ENCODE measurements around the gene CYYR1. TPM values are rescaled to one million over a fixed set of nuclear protein-coding genes. Genes with fewer than 3 reads are reported as not detected.

The CYYR1 gene
- total RNA-seq, 4 donors from 2014 or later: 3.1 to 15.9 (median 6.4) TPM

DNA sequence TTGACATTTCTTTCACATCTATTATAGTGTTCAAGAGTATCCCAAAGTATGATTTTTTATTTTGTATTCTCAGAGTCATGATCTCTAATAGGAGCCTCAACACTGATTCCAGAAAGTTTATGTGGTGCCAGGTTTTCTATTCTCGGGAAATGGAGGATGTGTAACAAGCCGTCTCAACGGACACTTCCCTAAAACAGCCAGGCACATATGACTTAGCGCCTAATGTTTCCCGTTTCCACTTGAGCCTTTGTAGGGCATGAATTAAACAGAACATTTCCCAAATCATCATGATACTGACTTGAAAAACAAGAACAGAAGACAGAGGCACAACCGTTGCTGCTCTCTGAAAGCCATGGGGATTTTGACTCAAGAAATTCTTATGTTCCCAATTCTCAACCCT, 8.0 kb downstream of the CYYR1 start:
- H3K4me3 ChIP-seq: no peak overlapping the region

DNA sequence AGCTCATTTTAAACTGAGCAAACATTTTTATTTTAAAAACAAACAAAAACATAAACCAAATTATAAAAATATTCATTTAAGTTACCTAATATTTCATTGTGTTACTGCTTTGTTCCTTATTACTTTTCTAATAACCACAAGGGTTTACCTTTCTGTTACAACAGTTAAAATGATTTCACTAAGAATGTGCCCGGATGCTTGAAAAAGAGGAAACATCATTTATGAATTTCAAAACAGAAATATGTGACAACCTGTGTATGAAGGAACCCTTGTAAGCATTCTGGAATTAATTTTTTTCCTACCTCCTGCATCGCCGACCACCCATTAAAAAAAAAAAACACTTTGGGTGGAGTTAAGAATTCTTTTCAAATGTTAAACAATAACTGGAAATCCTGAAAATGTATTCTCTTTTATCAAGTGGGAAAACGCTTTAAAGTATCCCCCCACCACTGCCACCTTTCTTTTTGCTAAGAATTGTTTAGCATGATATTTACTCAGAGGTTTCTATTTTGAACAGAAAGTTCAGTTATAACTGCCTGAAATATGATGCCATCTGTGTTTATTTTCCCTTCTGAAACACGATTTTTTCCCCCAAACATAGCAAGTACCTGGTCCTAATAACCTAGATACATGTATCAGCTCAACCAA, 9.1 kb downstream of the CYYR1 start:
- WGBS: 60% methylated on average over 5 of the region's 5 CpGs

More for the DNA sequence above, 8.0 kb downstream of the CYYR1 start:
- Histone ChIP-seq H3K4me1 (no peaks in the 10 kb centered on the region), H3K27me3 (no peaks in the 10 kb centered on the region), H3K36me3 (no peaks in the 10 kb centered on the region), H3K27ac (no peak overlapping the region), H3K9me3 (no peaks in the 10 kb centered on the region)
- TF ChIP-seq POLR2A (IDR thresholded peaks at IDR 0.05) (no peak), EP300 (IDR thresholded peaks at IDR 0.05) (no peak), POLR2AphosphoS5 (IDR thresholded peaks at IDR 0.05) (no peak)
- TF ChIP-seq, protein P1, sequence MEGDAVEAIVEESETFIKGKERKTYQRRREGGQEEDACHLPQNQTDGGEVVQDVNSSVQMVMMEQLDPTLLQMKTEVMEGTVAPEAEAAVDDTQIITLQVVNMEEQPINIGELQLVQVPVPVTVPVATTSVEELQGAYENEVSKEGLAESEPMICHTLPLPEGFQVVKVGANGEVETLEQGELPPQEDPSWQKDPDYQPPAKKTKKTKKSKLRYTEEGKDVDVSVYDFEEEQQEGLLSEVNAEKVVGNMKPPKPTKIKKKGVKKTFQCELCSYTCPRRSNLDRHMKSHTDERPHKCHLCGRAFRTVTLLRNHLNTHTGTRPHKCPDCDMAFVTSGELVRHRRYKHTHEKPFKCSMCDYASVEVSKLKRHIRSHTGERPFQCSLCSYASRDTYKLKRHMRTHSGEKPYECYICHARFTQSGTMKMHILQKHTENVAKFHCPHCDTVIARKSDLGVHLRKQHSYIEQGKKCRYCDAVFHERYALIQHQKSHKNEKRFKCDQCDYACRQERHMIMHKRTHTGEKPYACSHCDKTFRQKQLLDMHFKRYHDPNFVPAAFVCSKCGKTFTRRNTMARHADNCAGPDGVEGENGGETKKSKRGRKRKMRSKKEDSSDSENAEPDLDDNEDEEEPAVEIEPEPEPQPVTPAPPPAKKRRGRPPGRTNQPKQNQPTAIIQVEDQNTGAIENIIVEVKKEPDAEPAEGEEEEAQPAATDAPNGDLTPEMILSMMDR (IDR thresholded peaks at IDR 0.05): no peak
- WGBS: 75% methylated on average over 6 of the region's 6 CpGs
- no peak for DNase-seq (ENCODE audit: low spot score in 2 of 2)

DNA sequence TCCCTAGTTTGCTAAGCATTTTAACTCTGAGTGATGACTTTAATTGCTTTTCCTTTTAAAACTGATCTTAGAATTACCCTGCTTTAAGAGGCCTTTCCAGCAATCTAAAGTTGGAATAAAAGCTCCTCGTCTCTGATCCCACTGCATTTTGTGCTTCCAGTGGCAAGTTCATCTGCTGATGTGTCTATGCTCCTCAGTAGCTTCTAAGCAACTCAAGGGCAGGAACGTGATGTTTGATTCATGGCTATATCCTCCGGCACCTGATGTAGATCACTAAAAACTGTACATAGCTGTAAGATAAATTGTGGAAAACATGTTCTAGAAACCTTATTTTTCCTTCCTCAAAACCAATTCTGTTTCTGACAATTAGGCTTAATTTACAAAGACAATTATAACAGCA, 12.5 kb downstream of the CYYR1 start:
- no peak overlapping the region for H3K27ac ChIP-seq
- H3K4me3 ChIP-seq: no peak overlapping the region
- H3K9me3 ChIP-seq: no peaks in the 10 kb centered on the region
- H3K36me3 ChIP-seq: no peaks in the 10 kb centered on the region
- no peak for TF ChIP-seq POLR2AphosphoS5 (IDR thresholded peaks at IDR 0.05)
- no peak for TF ChIP-seq EP300 (IDR thresholded peaks at IDR 0.05)
- TF ChIP-seq, protein P1 (IDR thresholded peaks at IDR 0.05): no peak
- no peak for TF ChIP-seq POLR2A (IDR thresholded peaks at IDR 0.05)
- WGBS: 90% methylated on average over 3 of the region's 3 CpGs
- DNase-seq (ENCODE audit: low spot score in 2 of 2): no peak
- no peaks in the 10 kb centered on the region for H3K27me3 ChIP-seq
- H3K4me1 ChIP-seq: no peaks in the 10 kb centered on the region

More for the DNA sequence above, 9.1 kb downstream of the CYYR1 start:
- TF ChIP-seq, protein P1 (IDR thresholded peaks at IDR 0.05): no peak
- TF ChIP-seq POLR2A (IDR thresholded peaks at IDR 0.05): no peak
- TF ChIP-seq EP300 (IDR thresholded peaks at IDR 0.05): no peak
- H3K36me3 ChIP-seq: no peaks in the 10 kb centered on the region
- H3K9me3 ChIP-seq: no peaks in the 10 kb centered on the region
- H3K4me3 ChIP-seq: no peak overlapping the region
- no peak overlapping the region for H3K27ac ChIP-seq
- no peak for DNase-seq (ENCODE audit: low spot score in 2 of 2)
- no peaks in the 10 kb centered on the region for H3K27me3 ChIP-seq
- no peaks in the 10 kb centered on the region for H3K4me1 ChIP-seq

DNA sequence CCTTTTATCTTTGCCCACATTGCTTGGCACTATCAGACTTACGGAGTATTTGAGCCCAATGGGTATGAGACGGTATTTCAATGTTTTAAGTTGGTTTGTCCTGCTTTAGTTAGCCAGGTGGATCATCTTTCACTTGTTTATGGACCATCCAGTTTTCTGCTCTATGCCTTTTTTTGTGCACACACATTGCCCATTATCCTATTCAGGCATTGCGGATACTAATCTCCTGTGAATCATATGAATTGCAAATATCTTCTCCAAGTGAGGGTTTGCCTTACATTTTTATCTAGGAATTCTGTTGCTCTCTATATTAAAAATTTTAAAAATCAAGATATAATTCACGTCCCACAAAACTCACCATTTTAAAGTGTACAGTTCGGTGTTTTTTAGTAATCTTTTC, 14.0 kb downstream of the CYYR1 start:
- DNase-seq (ENCODE audit: low spot score in 2 of 2): no peak
- Histone ChIP-seq H3K27me3 (no peaks in the 10 kb centered on the region), H3K4me1 (no peaks in the 10 kb centered on the region), H3K4me3 (no peak overlapping the region), H3K9me3 (no peaks in the 10 kb centered on the region), H3K27ac (no peak overlapping the region), H3K36me3 (no peaks in the 10 kb centered on the region)
- TF ChIP-seq, protein P1 (IDR thresholded peaks at IDR 0.05): no peak
- no peak for TF ChIP-seq EP300 (IDR thresholded peaks at IDR 0.05)
- TF ChIP-seq POLR2AphosphoS5 (IDR thresholded peaks at IDR 0.05): no peak
- TF ChIP-seq POLR2A (IDR thresholded peaks at IDR 0.05): no peak
- 87% methylated on average over 5 of the region's 5 CpGs for WGBS

DNA sequence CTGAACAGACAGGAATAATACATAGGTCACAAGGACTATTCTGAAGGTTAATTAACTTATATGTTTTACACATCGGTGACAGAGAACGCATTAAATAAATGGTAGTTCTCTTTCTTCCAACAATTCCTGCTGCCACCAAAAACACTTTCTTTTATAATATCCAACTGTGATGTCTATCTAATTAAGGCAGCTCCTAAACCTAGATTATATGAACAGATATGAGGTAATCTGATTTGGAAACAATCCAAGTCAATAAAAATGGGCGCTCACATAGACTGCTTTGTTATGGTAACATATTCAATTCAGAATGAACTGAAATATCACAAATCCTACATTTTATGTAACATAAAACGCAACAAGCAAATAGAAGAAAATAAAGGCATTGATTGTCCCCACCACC, 16.0 kb downstream of the CYYR1 start:
- Histone ChIP-seq H3K4me1 (no peaks in the 10 kb centered on the region), H3K9me3 (no peaks in the 10 kb centered on the region), H3K27ac (no peak overlapping the region), H3K27me3 (no peaks in the 10 kb centered on the region), H3K36me3 (no peaks in the 10 kb centered on the region), H3K4me3 (no peak overlapping the region)
- TF ChIP-seq EP300 (IDR thresholded peaks at IDR 0.05): no peak
- no peak for TF ChIP-seq POLR2AphosphoS5 (IDR thresholded peaks at IDR 0.05)
- TF ChIP-seq, protein P1 (IDR thresholded peaks at IDR 0.05): no peak
- TF ChIP-seq POLR2A (IDR thresholded peaks at IDR 0.05): no peak
- WGBS: 73% methylated on average over 4 of the region's 4 CpGs
- no peak for DNase-seq (ENCODE audit: low spot score in 2 of 2)

Measured in suprapubic skin (tissue), 4 donors.